ENCODE results near the gene GRM8. TPM values are rescaled to one million over a fixed set of nuclear protein-coding genes. Genes with fewer than 3 reads are reported as not detected.

The GRM8 gene
- total and polyA plus RNA-seq, 9 of the 15 experiments (the other 6 are each of a cell fraction or from before 2014, with no cell fraction given) = 0.13 TPM; not detected in 7

- in situ Hi-C loops (cut with MboI) = no loop called here
- POLR2A ChIA-PET = no interaction called here
- ATAC-seq (no peak), DNase-seq (ENCODE audit: extremely low read depth in 1 of 4, low spot score in 3 of 4) (no peak), FAIRE-seq (no peak)
- Histone ChIP-seq H3K9me3 (replicated peaks; ENCODE audit: control insufficient read depth, insufficient read depth, low read depth, low read length) (peaks cover 3% of the 10 kb centered on the region; the same call in 1 of the 2 replicates), H3K79me2 (ENCODE audit: control insufficient read depth, insufficient read depth, low read length) (no peaks in the 10 kb centered on the region), H3K4me2 (ENCODE audit: insufficient read depth, low read length) (no peak overlapping the region), H3K27me3 (ENCODE audit: control insufficient read depth in 2 of 2, insufficient read depth in 2 of 2, low read length in 2 of 2) (no peaks in the 10 kb centered on the region), H3K4me3 (no peak overlapping the region), H3K4me1 (replicated peaks in 1 of 2; ENCODE audit: control insufficient read depth in 2 of 2, insufficient read depth in 2 of 2, low read length in 2 of 2) (no peaks in the 10 kb centered on the region), H3K36me3 (ENCODE audit: control insufficient read depth, insufficient read depth, low read length) (no peaks in the 10 kb centered on the region), H4K20me1 (replicated peaks; ENCODE audit: control insufficient read depth, insufficient read depth, low read length) (no peaks in the 10 kb centered on the region), H3K9ac (ENCODE audit: insufficient read depth in 1 of 2, low read depth in 2 of 2, low read length in 2 of 2) (no peak overlapping the region), H3K9me1 (ENCODE audit: control insufficient read depth, insufficient read depth, low read length) (no peaks in the 10 kb centered on the region), H2AFZ (ENCODE audit: low read depth, low read length) (no peak overlapping the region), H3K27ac (ENCODE audit: extremely low read depth, low read depth, low read length) (no peak overlapping the region)
- TF ChIP-seq HLTF (IDR thresholded peaks at IDR 0.05) = no peak
- TF ChIP-seq ZNF24 (IDR thresholded peaks at IDR 0.05) = no peak
- no peak for TF ChIP-seq PCBP2 (IDR thresholded peaks at IDR 0.05; ENCODE audit: low read depth, low read length, poor library complexity, severe bottlenecking)
- no peak for TF ChIP-seq PHF8 (IDR thresholded peaks at IDR 0.05; ENCODE audit: borderline replicate concordance, low read length)
- TF ChIP-seq MCM2 (IDR thresholded peaks at IDR 0.05; ENCODE audit: low read depth) = no peak
- no peak for TF ChIP-seq POLR2G (IDR thresholded peaks at IDR 0.05; ENCODE audit: low read depth, low read length)
- TF ChIP-seq ARHGAP35 (IDR thresholded peaks at IDR 0.05; ENCODE audit: partially characterized antibody) = no peak
- no peak for TF ChIP-seq CHCHD3 (CRISPR knock-in tag; IDR thresholded peaks at IDR 0.05)
- TF ChIP-seq, protein P1, sequence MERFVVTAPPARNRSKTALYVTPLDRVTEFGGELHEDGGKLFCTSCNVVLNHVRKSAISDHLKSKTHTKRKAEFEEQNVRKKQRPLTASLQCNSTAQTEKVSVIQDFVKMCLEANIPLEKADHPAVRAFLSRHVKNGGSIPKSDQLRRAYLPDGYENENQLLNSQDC (CRISPR knock-in tag; IDR thresholded peaks at IDR 0.05) = no peak
- no peak for TF ChIP-seq NFATC3 (IDR thresholded peaks at IDR 0.05)
- TF ChIP-seq GABPB2 (CRISPR knock-in tag; conservative IDR thresholded peaks at IDR 0.05) = no peak
- no peak for TF ChIP-seq EWSR1 (IDR thresholded peaks at IDR 0.05; ENCODE audit: borderline replicate concordance, low read depth, partially characterized antibody)
- no peak for TF ChIP-seq IFI16 (CRISPR knock-in tag; IDR thresholded peaks at IDR 0.05)
- no peak for TF ChIP-seq ZHX1 (conservative IDR thresholded peaks at IDR 0.05; ENCODE audit: low read length)
- no peak for TF ChIP-seq CCNT2 (IDR thresholded peaks at IDR 0.05; ENCODE audit: borderline replicate concordance, extremely low read depth, insufficient read length, low read depth, low read length)
- no peak for TF ChIP-seq KLF10 (CRISPR knock-in tag; IDR thresholded peaks at IDR 0.05)
- BruUV-seq (replicated peaks) = no TSS peak
- CTCF ChIA-PET (ENCODE audit: low intra/inter-chr PET ratio) = no interaction called here
- intact Hi-C loops (cut with micrococcal nuclease) = no loop called here
These were observed 407.4 kb downstream of the GRM8 start for GRCh38 chr7:126845331-126845730.

Measured in K562 (cell line).